Hair follicular keratinocyte (primary cell): ENCODE results near the gene VPS54. TPM values are rescaled to one million over a fixed set of nuclear protein-coding genes. Genes with fewer than 3 reads are reported as not detected.

ENCODE experiments used
- total RNA-seq: library from RNA; depleted of rRNA; stranded (reverse); fragments of >200 nt; gene quantifications from 2 replicates; pipeline ENCODE4 v1.2.3, GENCODE V29; 2015

VPS54 gene, protein sequence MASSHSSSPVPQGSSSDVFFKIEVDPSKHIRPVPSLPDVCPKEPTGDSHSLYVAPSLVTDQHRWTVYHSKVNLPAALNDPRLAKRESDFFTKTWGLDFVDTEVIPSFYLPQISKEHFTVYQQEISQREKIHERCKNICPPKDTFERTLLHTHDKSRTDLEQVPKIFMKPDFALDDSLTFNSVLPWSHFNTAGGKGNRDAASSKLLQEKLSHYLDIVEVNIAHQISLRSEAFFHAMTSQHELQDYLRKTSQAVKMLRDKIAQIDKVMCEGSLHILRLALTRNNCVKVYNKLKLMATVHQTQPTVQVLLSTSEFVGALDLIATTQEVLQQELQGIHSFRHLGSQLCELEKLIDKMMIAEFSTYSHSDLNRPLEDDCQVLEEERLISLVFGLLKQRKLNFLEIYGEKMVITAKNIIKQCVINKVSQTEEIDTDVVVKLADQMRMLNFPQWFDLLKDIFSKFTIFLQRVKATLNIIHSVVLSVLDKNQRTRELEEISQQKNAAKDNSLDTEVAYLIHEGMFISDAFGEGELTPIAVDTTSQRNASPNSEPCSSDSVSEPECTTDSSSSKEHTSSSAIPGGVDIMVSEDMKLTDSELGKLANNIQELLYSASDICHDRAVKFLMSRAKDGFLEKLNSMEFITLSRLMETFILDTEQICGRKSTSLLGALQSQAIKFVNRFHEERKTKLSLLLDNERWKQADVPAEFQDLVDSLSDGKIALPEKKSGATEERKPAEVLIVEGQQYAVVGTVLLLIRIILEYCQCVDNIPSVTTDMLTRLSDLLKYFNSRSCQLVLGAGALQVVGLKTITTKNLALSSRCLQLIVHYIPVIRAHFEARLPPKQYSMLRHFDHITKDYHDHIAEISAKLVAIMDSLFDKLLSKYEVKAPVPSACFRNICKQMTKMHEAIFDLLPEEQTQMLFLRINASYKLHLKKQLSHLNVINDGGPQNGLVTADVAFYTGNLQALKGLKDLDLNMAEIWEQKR
- total RNA-seq = 16.8 and 17.2 TPM in 2 replicates

DNA sequence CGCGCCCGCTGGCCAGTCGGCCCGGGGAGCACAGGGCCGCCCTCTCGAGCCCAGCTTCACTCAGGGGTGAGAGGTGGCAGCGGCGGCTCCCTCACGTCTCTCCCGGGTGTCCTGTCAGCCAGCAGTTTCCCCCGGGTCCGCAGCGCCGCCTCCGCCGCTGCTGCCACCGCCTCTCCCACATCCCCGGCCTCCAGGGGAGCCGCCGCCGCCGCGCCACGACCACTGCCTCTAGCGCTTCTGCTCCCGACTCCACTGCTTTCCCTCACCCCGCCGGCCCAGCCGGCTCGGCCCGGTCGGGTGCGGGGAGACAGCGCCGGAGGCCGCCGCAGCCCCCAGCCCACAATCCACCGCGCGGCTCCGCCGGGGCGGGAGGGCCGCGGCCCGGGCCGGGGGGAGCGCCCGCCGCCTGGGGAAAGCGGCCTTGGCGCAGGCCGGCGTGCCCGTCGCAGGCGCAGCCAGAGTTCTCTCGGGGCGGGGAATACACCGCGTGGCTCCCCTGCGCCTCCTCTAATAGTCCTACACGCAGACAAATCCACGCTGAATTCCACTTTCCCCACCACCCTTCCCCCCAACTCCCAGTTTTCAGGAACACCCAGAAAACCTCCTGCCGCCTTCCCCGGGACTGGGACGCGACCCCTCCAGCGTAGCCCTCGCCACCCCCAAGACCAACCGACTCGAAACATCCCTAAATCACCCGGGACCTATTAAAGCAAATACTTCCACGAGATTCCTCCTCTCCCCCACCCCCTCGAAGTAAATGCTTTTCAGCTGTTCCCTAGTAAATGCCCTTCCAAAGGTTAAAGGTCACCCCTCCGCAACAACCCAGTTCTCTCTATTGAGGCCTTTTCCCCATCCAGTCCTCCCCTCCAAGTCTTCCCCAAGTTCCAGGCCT is at the start of gene VPS54:
TSS of gene VPS54 (minus strand) at position 346 of the 892 bp plus-strand sequence. CDS start 35,429 bp downstream, outside the sequence.

Other genes with a start within 250 kb of the VPS54 start
- 138 and 181 TPM in 2 replicates for gene UGP2, start 177.5 kb downstream of the VPS54 start, total RNA-seq
- 10.8 and 14.8 TPM in 2 replicates for gene PELI1, start 125.0 kb upstream of the VPS54 start, total RNA-seq